ENCODE data around the gene CADPS2. TPM values are rescaled to one million over a fixed set of nuclear protein-coding genes. Genes with fewer than 3 reads are reported as not detected.

CADPS2 gene
- total and polyA plus RNA-seq, 10 of the 15 experiments (the other 5 are each of a cell fraction or from before 2014, with no cell fraction given), result 0.05 to 7.5 (median 0.25) TPM

GRCh38 chr7:122883049-122883680 is 3.1 kb downstream of the CADPS2 start:
- DNase-seq (ENCODE audit: low read depth, low spot score), result no peak
- POLR2A ChIA-PET, result interaction anchor here (0.7 kb wide), 1 partner anchor 265 kb away, joined by 3 read pairs; no protein-coding TSS in a partner anchor
- no peaks in the 10 kb centered on the region for H4K20me1 ChIP-seq (ENCODE audit: control insufficient read depth, insufficient read depth)
- no peak overlapping the region for H3K4me2 ChIP-seq (ENCODE audit: control insufficient read depth, insufficient read depth)
- TF ChIP-seq JUNB (IDR thresholded peaks at IDR 0.05), result no peak
- TF ChIP-seq CREB1 (IDR thresholded peaks at IDR 0.05; ENCODE audit: low read depth), result no peak
- no peak for TF ChIP-seq ASH2L (IDR thresholded peaks at IDR 0.05; ENCODE audit: borderline replicate concordance, low read depth)
- no peak for TF ChIP-seq NR2C1 (IDR thresholded peaks at IDR 0.05)
- no peaks in the 10 kb centered on the region for H3K9me3 ChIP-seq (replicated peaks; ENCODE audit: control insufficient read depth, insufficient read depth, low read length)
- H3K27ac ChIP-seq (ENCODE audit: control insufficient read depth, insufficient read depth), result no peak overlapping the region
- WGBS (ENCODE audit: insufficient coverage, insufficient replicate concordance, low lambda C conversion rate, missing lambda C conversion rate), result 49% methylated on average over 3 of the region's 3 CpGs
- FAIRE-seq, result no peak
- peaks cover 6 to 10% of the 10 kb centered on the region in 2 experiments; a peak in 3 of 4 replicates for H3K27me3 ChIP-seq (replicated peaks in 1 of 2; ENCODE audit: control insufficient read depth in 2 of 2, insufficient read depth in 2 of 2, low read length in 1 of 2)
- CTCF ChIA-PET, result interaction anchor here (1.0 to 1.3 kb wide), 2 partner anchors 271 to 484 kb away, joined by 3 read pairs; no protein-coding TSS in a partner anchor
- ATAC-seq, result no peak
- RAD21 ChIA-PET (ENCODE audit: unreplicated experiment), result interaction anchor here (0.6 to 1.3 kb wide), 3 partner anchors 78 to 430 kb away, joined by 3 to 5 read pairs (median 3); no protein-coding TSS in a partner anchor
- H3K4me3 ChIP-seq, result no peak overlapping the region
- in situ Hi-C loops (cut with MboI), result no loop called here
- intact Hi-C loops (cut with micrococcal nuclease; ENCODE audit: unreplicated experiment), result no loop called here
- H3K4me1 ChIP-seq (ENCODE audit: control insufficient read depth, insufficient read depth, low read length), result no peaks in the 10 kb centered on the region; the same call in 1 of the 2 replicates
- H2AFZ ChIP-seq (ENCODE audit: control insufficient read depth, low read depth, low read length), result no peak overlapping the region
- BruUV-seq (replicated peaks), result no TSS peak
- no peak overlapping the region for H3K9ac ChIP-seq (ENCODE audit: control insufficient read depth, insufficient read depth, low read length)
- H3K36me3 ChIP-seq (ENCODE audit: control insufficient read depth in 2 of 2, insufficient read depth in 2 of 2, low read length in 1 of 2), result no peaks in the 10 kb centered on the region
- SMC1A ChIA-PET (ENCODE audit: uncharacterized antibody, unreplicated experiment), result interaction anchor here (0.8 to 1.3 kb wide), 3 partner anchors 119 to 234 kb away, joined by 3 to 4 read pairs (median 3); no protein-coding TSS in a partner anchor
- no peaks in the 10 kb centered on the region for H3K79me2 ChIP-seq (ENCODE audit: control insufficient read depth, insufficient read depth, low read length)

GRCh38 chr7:122881324-122881723 is 4.9 kb downstream of the CADPS2 start:
- Histone ChIP-seq H3K4me2 (ENCODE audit: control insufficient read depth, insufficient read depth) (no peak overlapping the region), H3K79me2 (ENCODE audit: control insufficient read depth, insufficient read depth, low read length) (no peaks in the 10 kb centered on the region), H2AFZ (ENCODE audit: control insufficient read depth, low read depth, low read length) (no peak overlapping the region), H3K36me3 (ENCODE audit: control insufficient read depth in 2 of 2, insufficient read depth in 2 of 2, low read length in 1 of 2) (no peaks in the 10 kb centered on the region), H3K9me3 (replicated peaks; ENCODE audit: control insufficient read depth, insufficient read depth, low read length) (no peaks in the 10 kb centered on the region), H3K27ac (ENCODE audit: control insufficient read depth, insufficient read depth) (no peak overlapping the region), H3K4me3 (no peak overlapping the region), H3K27me3 (replicated peaks in 1 of 2; ENCODE audit: control insufficient read depth in 2 of 2, insufficient read depth in 2 of 2, low read length in 1 of 2) (peaks cover 0 to 3% of the 10 kb centered on the region in 2 experiments; a peak in 1 of 4 replicates), H3K4me1 (ENCODE audit: control insufficient read depth, insufficient read depth, low read length) (no peaks in the 10 kb centered on the region), H4K20me1 (ENCODE audit: control insufficient read depth, insufficient read depth) (no peaks in the 10 kb centered on the region), H3K9ac (ENCODE audit: control insufficient read depth, insufficient read depth, low read length) (no peak overlapping the region)
- FAIRE-seq, result no peak
- no TSS peak for BruUV-seq (replicated peaks)
- 70% methylated on average over 1 of the region's 1 CpG for WGBS (ENCODE audit: insufficient coverage, insufficient replicate concordance, low lambda C conversion rate, missing lambda C conversion rate)
- ChIA-PET RAD21 (ENCODE audit: unreplicated experiment) (interaction anchor here (0.7 kb wide), 1 partner anchor 11 kb away, joined by 3 read pairs; no protein-coding TSS in a partner anchor), SMC1A (ENCODE audit: uncharacterized antibody, unreplicated experiment) (interaction anchor here (0.6 to 1.7 kb wide), 3 partner anchors 11 to 181 kb away, joined by 3 to 9 read pairs (median 3); no protein-coding TSS in a partner anchor), CTCF (no interaction called here), POLR2A (no interaction called here)
- intact Hi-C loops (cut with micrococcal nuclease; ENCODE audit: unreplicated experiment), result no loop called here
- ATAC-seq, result no peak
- DNase-seq (ENCODE audit: low read depth, low spot score), result no peak
- in situ Hi-C loops (cut with MboI), result no loop called here
- TF ChIP-seq E2F8 (IDR thresholded peaks at IDR 0.05; ENCODE audit: low read depth, partially characterized antibody) (no peak), ELK1 (IDR thresholded peaks at IDR 0.05; ENCODE audit: low read depth, low read length) (no peak), REST (IDR thresholded peaks at IDR 0.05; ENCODE audit: low read depth, low read length) (no peak), KDM1A (IDR thresholded peaks at IDR 0.05; ENCODE audit: borderline replicate concordance) (no peak)
